ENCODE data around the gene VPS37B. TPM values are rescaled to one million over a fixed set of nuclear protein-coding genes. Genes with fewer than 3 reads are reported as not detected.

Gene VPS37B
- total and polyA plus RNA-seq, 2 donors (not counting 3 experiments of a cell fraction or from before 2014, with no cell fraction given): 39.5 to 45.9 TPM

GRCh38 chr12:122932207-122932606 is 36.3 kb upstream of the VPS37B start:
- H3K9ac ChIP-seq (replicated peaks; ENCODE audit: extremely low read depth, insufficient read depth, low read length): no peak overlapping the region
- H3K27ac ChIP-seq (ENCODE audit: insufficient read depth, low read depth, low read length): no peak overlapping the region
- no peaks in the 10 kb centered on the region for H3K79me2 ChIP-seq (ENCODE audit: control insufficient read depth, insufficient read depth, low read length)
- FAIRE-seq (no peak), DNase-seq (ENCODE audit: low read depth, low spot score) (no peak)
- no peak overlapping the region for H3K4me2 ChIP-seq (ENCODE audit: insufficient read depth, low read length)
- H3K9me1 ChIP-seq (replicated peaks; ENCODE audit: control insufficient read depth, extremely low read depth, insufficient read depth, low read length): no peaks in the 10 kb centered on the region
- ChIA-PET POLR2A (no interaction called here), CTCF (no interaction called here)
- H3K4me1 ChIP-seq (ENCODE audit: control insufficient read depth, extremely low read depth, insufficient read depth, low read length): no peaks in the 10 kb centered on the region
- TF ChIP-seq JUN (IDR thresholded peaks at IDR 0.05; ENCODE audit: borderline replicate concordance, insufficient read depth, insufficient read length, low read depth): no peak
- TF ChIP-seq CTCF (IDR thresholded peaks at IDR 0.05; ENCODE audit: extremely low read depth in 1 of 2, insufficient read depth in 1 of 2, low read depth in 1 of 2, low read length in 2 of 2): no peak
- no peak for TF ChIP-seq MYC (IDR thresholded peaks at IDR 0.05; ENCODE audit: low read depth, low read length)
- no peak for TF ChIP-seq EZH2 (IDR thresholded peaks at IDR 0.05; ENCODE audit: borderline replicate concordance, low read depth, low read length, severe bottlenecking)
- intact Hi-C loops (cut with micrococcal nuclease) (no loop called here), dilution Hi-C loops (cut with MboI; ENCODE audit: extremely low pct_ligation_motif_present, low sequenced_read_pairs) (no loop called here)
- no peaks in the 10 kb centered on the region for H3K36me3 ChIP-seq (ENCODE audit: control insufficient read depth in 2 of 2, extremely low read depth in 1 of 2, insufficient read depth in 2 of 2, low read length in 2 of 2)
- BruUV-seq (replicated peaks): no TSS peak
- H4K20me1 ChIP-seq (replicated peaks; ENCODE audit: control insufficient read depth, extremely low read depth, insufficient read depth, low read length): no peaks in the 10 kb centered on the region
- H3K4me3 ChIP-seq (replicated peaks in 1 of 3; ENCODE audit: insufficient read depth in 1 of 3, low read depth in 1 of 3, low read length in 3 of 3): no peak overlapping the region
- H3K9me3 ChIP-seq (replicated peaks; ENCODE audit: control insufficient read depth, insufficient read depth, low read length): no peaks in the 10 kb centered on the region
- H2AFZ ChIP-seq (ENCODE audit: low read depth, low read length): no peak overlapping the region
- H3K27me3 ChIP-seq (ENCODE audit: control insufficient read depth in 2 of 2, insufficient read depth in 2 of 2, low read length in 2 of 2): no peaks in the 10 kb centered on the region

- intact Hi-C loops (cut with micrococcal nuclease): no loop called here
- CTCF ChIA-PET: interaction anchor here (1.1 kb wide), 1 partner anchor 32 kb away, joined by 3 read pairs; no protein-coding TSS in a partner anchor
Observed at GRCh38 chr12:122929812-122930211, 33.9 kb upstream of the VPS37B start.

More at GRCh38 chr12:122929812-122930211, 33.9 kb upstream of the VPS37B start:
- H2AFZ ChIP-seq (ENCODE audit: low read depth, low read length): no peak overlapping the region
- H3K4me1 ChIP-seq (ENCODE audit: control insufficient read depth, extremely low read depth, insufficient read depth, low read length): no peaks in the 10 kb centered on the region
- no peak overlapping the region for H3K27ac ChIP-seq (ENCODE audit: insufficient read depth, low read depth, low read length)
- no peaks in the 10 kb centered on the region for H3K79me2 ChIP-seq (ENCODE audit: control insufficient read depth, insufficient read depth, low read length)
- no peaks in the 10 kb centered on the region for H3K27me3 ChIP-seq (ENCODE audit: control insufficient read depth in 2 of 2, insufficient read depth in 2 of 2, low read length in 2 of 2)
- no peak overlapping the region for H3K4me2 ChIP-seq (ENCODE audit: insufficient read depth, low read length)
- H3K9me3 ChIP-seq (replicated peaks; ENCODE audit: control insufficient read depth, insufficient read depth, low read length): no peaks in the 10 kb centered on the region
- POLR2A ChIA-PET: no interaction called here
- no peak overlapping the region for H3K9ac ChIP-seq (replicated peaks; ENCODE audit: extremely low read depth, insufficient read depth, low read length)
- no TSS peak for BruUV-seq (replicated peaks)
- no peak overlapping the region for H3K4me3 ChIP-seq (replicated peaks in 1 of 3; ENCODE audit: insufficient read depth in 1 of 3, low read depth in 1 of 3, low read length in 3 of 3)
- no peaks in the 10 kb centered on the region for H3K36me3 ChIP-seq (ENCODE audit: control insufficient read depth in 2 of 2, extremely low read depth in 1 of 2, insufficient read depth in 2 of 2, low read length in 2 of 2)
- no peak for DNase-seq (ENCODE audit: low read depth, low spot score)
- no peaks in the 10 kb centered on the region for H3K9me1 ChIP-seq (replicated peaks; ENCODE audit: control insufficient read depth, extremely low read depth, insufficient read depth, low read length)
- H4K20me1 ChIP-seq (replicated peaks; ENCODE audit: control insufficient read depth, extremely low read depth, insufficient read depth, low read length): no peaks in the 10 kb centered on the region
- dilution Hi-C loops (cut with MboI; ENCODE audit: extremely low pct_ligation_motif_present, low sequenced_read_pairs): no loop called here
- FAIRE-seq: no peak
- TF ChIP-seq JUN (IDR thresholded peaks at IDR 0.05; ENCODE audit: borderline replicate concordance, insufficient read depth, insufficient read length, low read depth) (no peak), POLR2AphosphoS5 (IDR thresholded peaks at IDR 0.05; ENCODE audit: insufficient read depth, low read depth, low read length) (no peak), GATA2 (IDR thresholded peaks at IDR 0.05; ENCODE audit: insufficient read depth, insufficient read length, low read depth, low read length) (no peak), POLR2A (IDR thresholded peaks at IDR 0.05; ENCODE audit: low read depth, low read length) (no peak), MAX (IDR thresholded peaks at IDR 0.05; ENCODE audit: insufficient read depth, insufficient read length) (no peak), CTCF (IDR thresholded peaks at IDR 0.05; ENCODE audit: extremely low read depth in 1 of 2, insufficient read depth in 1 of 2, low read depth in 1 of 2, low read length in 2 of 2) (no peak), EZH2 (IDR thresholded peaks at IDR 0.05; ENCODE audit: borderline replicate concordance, low read depth, low read length, severe bottlenecking) (no peak), FOS (IDR thresholded peaks at IDR 0.05; ENCODE audit: borderline replicate concordance, insufficient read depth, low read length) (no peak), MYC (IDR thresholded peaks at IDR 0.05; ENCODE audit: low read depth, low read length) (no peak)
